Lung (tissue), 12 donors: ENCODE data around the gene PRKAR2A. TPM values are rescaled to one million over a fixed set of nuclear protein-coding genes. Genes with fewer than 3 reads are reported as not detected.

ENCODE experiments used
- ATAC-seq: fragments of 200-7000 bp; cut with Tn5 transposase; one replicate; pipeline ENCODE4 v1.9.1; 2020; ENCODE audit warnings: moderate number of reproducible peaks; ENCODE audit not compliant: insufficient read depth, low FRiP score
- DNase-seq, 3 donors: peaks; one replicate each; pipeline ENCODE4 v3.0.0-alpha.2; 2013 to 2017
- H3K27ac ChIP-seq, 2 donors: one replicate each; pipeline ENCODE4 v1.5.1; 2013; ENCODE audit warnings: mild to moderate bottlenecking in 2 of 2, moderate library complexity in 2 of 2, control low read depth in 1 of 2, inconsistent platforms in 1 of 2, low read depth in 1 of 2, low read length in 1 of 2
- H3K27me3 ChIP-seq, 3 donors: one replicate each; pipeline ENCODE4 v1.5.1; 2013; ENCODE audit warnings: low read length in 2 of 3; ENCODE audit not compliant: control insufficient read depth in 3 of 3, insufficient read depth in 3 of 3
- H3K36me3 ChIP-seq, 4 donors: one replicate each; pipeline ENCODE4 v1.5.1; 2013; ENCODE audit warnings: low read length in 4 of 4, mild to moderate bottlenecking in 1 of 4, moderate library complexity in 1 of 4; ENCODE audit not compliant: control insufficient read depth in 4 of 4, insufficient read depth in 4 of 4
- H3K4me1 ChIP-seq, 5 donors: one replicate each; pipeline ENCODE4 v1.5.1; 2013; ENCODE audit warnings: low read length in 5 of 5, mild to moderate bottlenecking in 2 of 5, moderate library complexity in 1 of 5; ENCODE audit not compliant: control insufficient read depth in 5 of 5, insufficient read depth in 5 of 5
- H3K4me3 ChIP-seq: one replicate; pipeline ENCODE4 v1.5.1; 2013; ENCODE audit warnings: mild to moderate bottlenecking, control low read depth, moderate library complexity
- H3K9ac ChIP-seq, 2 donors: one replicate each; pipeline ENCODE4 v1.5.1; 2013; ENCODE audit warnings: low read length in 2 of 2, control low read depth in 1 of 2; ENCODE audit not compliant: insufficient read depth in 1 of 2
- H3K9me3 ChIP-seq, 4 donors: one replicate each; pipeline ENCODE4 v1.5.1; 2013; ENCODE audit warnings: low read length in 3 of 4, mild to moderate bottlenecking in 1 of 4, moderate library complexity in 1 of 4; ENCODE audit not compliant: control insufficient read depth in 4 of 4, insufficient read depth in 3 of 4
- WGBS, 2 donors: extraction: QIAGEN DNeasy Blood & Tissue Kit; methylation state at CpG; one replicate each; pipeline ENCODE4 v1.1.7; 2013; 5-methylcytosine and 5-hydroxymethylcytosine counted together
- polyA plus RNA-seq, 2 donors: library from polyadenylated mRNA; stranded (reverse); fragments of 200-250 nt; gene quantifications; one replicate each; pipeline ENCODE4 v1.2.1, GENCODE V29; 2013
- total RNA-seq, 2 donors: library from RNA; depleted of rRNA in 1 of 2; stranded (reverse); fragments of >200 nt in 1 of 2; gene quantifications; one replicate each; pipeline ENCODE4 v1.2.1, GENCODE V29; 2014 to 2021
- TF ChIP-seq, protein P1 (sequence below): IDR thresholded peaks from 2 replicates; pipeline ENCODE4 v1.5.1; 2012; ENCODE audit warnings: mild to moderate bottlenecking; ENCODE audit errors: control extremely low read depth, extremely low read depth
- donor health status: control.
- donor health status: control.
- donor health status: Bipolar disorder and iron deficiency.
- donor health status: healthy.
- donor health status: DM: yes; HTN: yes; CAD: no.

PRKAR2A gene
- total and polyA plus RNA-seq, 4 donors: 10.3 to 72.8 (median 20.4) TPM

DNA sequence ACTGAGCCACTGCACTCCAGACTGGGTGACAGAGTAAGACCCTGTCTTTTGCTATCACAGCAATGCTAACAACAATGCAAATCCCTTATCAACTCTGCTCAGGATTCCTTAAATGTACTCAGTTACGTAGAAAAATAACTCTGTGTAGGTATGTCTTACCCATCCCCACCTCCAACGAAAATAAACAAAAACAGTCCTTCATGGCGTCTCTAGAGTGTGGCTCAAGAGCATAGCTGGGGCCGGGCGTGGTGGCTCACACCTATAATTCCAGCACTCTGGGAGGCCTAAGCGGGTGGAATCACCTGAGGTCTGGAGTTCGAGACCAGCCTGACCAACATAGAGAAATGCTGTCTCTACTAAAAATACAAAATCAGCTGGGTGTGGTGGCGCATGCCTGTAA is 148.8 kb downstream of the PRKAR2A start:
- Histone ChIP-seq H3K4me3 (no peak overlapping the region), H3K9me3 (no peaks in the 10 kb centered on the region), H3K27me3 (no peaks in the 10 kb centered on the region), H3K4me1 (peaks cover 0 to 15% (median 9%) of the 10 kb centered on the region in 5 donors), H3K9ac (no peak overlapping the region), H3K36me3 (peaks cover 4 to 36% (median 25%) of the 10 kb centered on the region in 4 donors), H3K27ac (no peak overlapping the region)
- WGBS, 2 donors: 85 to 94% methylated on average over 8 of the region's 8 CpGs
- no peak for DNase-seq
- ATAC-seq: no peak
- TF ChIP-seq, protein P1, sequence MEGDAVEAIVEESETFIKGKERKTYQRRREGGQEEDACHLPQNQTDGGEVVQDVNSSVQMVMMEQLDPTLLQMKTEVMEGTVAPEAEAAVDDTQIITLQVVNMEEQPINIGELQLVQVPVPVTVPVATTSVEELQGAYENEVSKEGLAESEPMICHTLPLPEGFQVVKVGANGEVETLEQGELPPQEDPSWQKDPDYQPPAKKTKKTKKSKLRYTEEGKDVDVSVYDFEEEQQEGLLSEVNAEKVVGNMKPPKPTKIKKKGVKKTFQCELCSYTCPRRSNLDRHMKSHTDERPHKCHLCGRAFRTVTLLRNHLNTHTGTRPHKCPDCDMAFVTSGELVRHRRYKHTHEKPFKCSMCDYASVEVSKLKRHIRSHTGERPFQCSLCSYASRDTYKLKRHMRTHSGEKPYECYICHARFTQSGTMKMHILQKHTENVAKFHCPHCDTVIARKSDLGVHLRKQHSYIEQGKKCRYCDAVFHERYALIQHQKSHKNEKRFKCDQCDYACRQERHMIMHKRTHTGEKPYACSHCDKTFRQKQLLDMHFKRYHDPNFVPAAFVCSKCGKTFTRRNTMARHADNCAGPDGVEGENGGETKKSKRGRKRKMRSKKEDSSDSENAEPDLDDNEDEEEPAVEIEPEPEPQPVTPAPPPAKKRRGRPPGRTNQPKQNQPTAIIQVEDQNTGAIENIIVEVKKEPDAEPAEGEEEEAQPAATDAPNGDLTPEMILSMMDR: no peak

DNA sequence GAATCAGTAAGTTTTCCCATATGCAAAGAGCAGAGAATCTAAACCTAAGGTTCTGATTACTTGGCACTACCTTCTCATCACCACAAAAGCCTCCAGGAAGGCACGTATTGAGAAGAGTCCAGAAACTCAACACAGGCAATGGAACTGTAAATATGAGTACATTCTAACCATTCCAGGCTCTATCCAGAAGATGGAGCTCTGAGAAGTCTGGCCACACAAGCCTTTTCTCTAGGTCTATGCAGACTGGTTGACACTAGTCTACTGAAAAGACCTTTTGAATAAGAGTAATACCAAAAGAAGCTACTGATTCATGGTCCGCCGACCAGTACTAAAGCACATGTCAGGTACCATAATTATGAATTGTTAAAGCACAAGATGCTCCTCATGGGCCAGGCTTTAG is 149.7 kb downstream of the PRKAR2A start:
- Histone ChIP-seq H3K36me3 (peaks cover 6 to 45% (median 34%) of the 10 kb centered on the region in 4 donors), H3K27ac (no peak overlapping the region), H3K9me3 (no peaks in the 10 kb centered on the region), H3K4me1 (peaks cover 0 to 15% (median 9%) of the 10 kb centered on the region in 5 donors), H3K27me3 (no peaks in the 10 kb centered on the region), H3K4me3 (no peak overlapping the region), H3K9ac (no peak overlapping the region)
- TF ChIP-seq, protein P1: no peak
- DNase-seq: no peak
- WGBS, 2 donors: 88 to 94% methylated on average over 3 of the region's 3 CpGs
- ATAC-seq: no peak

DNA sequence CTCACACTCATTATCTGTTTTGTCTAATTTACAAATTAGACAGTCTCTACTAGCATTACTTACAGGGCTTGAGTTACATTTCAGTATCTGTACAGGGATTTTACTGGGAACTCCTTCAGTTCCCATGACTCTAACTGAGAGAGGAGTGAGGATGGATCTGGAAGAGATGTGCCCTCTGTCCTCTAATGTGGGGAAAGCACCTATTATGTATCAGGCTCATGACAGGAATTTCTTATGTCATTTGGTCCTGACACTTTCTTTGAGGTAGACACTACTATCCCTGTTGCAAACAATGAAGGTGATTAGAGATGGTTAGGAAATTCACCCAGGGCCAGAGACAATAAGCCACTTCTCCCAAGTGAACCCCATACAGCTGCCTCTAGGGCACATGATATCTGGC is 151.1 kb downstream of the PRKAR2A start:
- no peak for ATAC-seq
- no peaks in the 10 kb centered on the region for H3K27me3 ChIP-seq
- TF ChIP-seq, protein P1: no peak
- no peak overlapping the region for H3K4me3 ChIP-seq
- peaks cover 0 to 15% (median 11%) of the 10 kb centered on the region in 5 donors for H3K4me1 ChIP-seq
- H3K36me3 ChIP-seq: peaks cover 14 to 45% (median 39%) of the 10 kb centered on the region in 4 donors
- no peaks in the 10 kb centered on the region for H3K9me3 ChIP-seq
- no peak for DNase-seq
- no peak overlapping the region for H3K9ac ChIP-seq
- no peak overlapping the region for H3K27ac ChIP-seq

Other genes with a start within 250 kb of the PRKAR2A start
- 100 to 1,000 TPM in 1 of 2 donors, 10 to 100 TPM in 1; 98.5 to 188 TPM for gene UQCRC1, start 238.2 kb downstream of the PRKAR2A start, total RNA-seq
- gene UQCRC1, start 238.2 kb downstream of the PRKAR2A start, polyA plus RNA-seq: 100 to 1,000 TPM; 164 to 225 TPM
- not detected for gene TMEM89, start 226.1 kb downstream of the PRKAR2A start, total RNA-seq
- gene TMEM89, start 226.1 kb downstream of the PRKAR2A start, polyA plus RNA-seq: under 1 TPM in 1 of 2 donors, not detected in 1; 0.22 TPM
- gene SLC26A6, start 212.4 kb downstream of the PRKAR2A start, total RNA-seq: 10 to 100 TPM; 14.6 to 24.5 TPM
- gene SLC26A6, start 212.4 kb downstream of the PRKAR2A start, polyA plus RNA-seq: 10 to 100 TPM; 16.3 to 22.9 TPM
- gene CELSR3, start 185.0 kb downstream of the PRKAR2A start, total RNA-seq: 1 to 10 TPM; 1.7 to 2.0 TPM
- 1 to 10 TPM in 1 of 2 donors, under 1 TPM in 1; 0.71 to 1.2 TPM for gene CELSR3, start 185.0 kb downstream of the PRKAR2A start, polyA plus RNA-seq
- gene NCKIPSD, start 162.0 kb downstream of the PRKAR2A start, total RNA-seq: 10 to 100 TPM; 10.2 to 22.0 TPM
- 10 to 100 TPM in 1 of 2 donors, 1 to 10 TPM in 1; 9.0 to 13.0 TPM for gene NCKIPSD, start 162.0 kb downstream of the PRKAR2A start, polyA plus RNA-seq
- 100 to 1,000 TPM in 1 of 2 donors, 10 to 100 TPM in 1; 54.3 to 128 TPM for gene IP6K2, start 130.7 kb downstream of the PRKAR2A start, total RNA-seq
- gene IP6K2, start 130.7 kb downstream of the PRKAR2A start, polyA plus RNA-seq: 10 to 100 TPM; 55.2 to 67.6 TPM
- 10 to 100 TPM in 1 of 2 donors, 1 to 10 TPM in 1; 8.1 to 19.3 TPM for gene SLC25A20, start 51.0 kb upstream of the PRKAR2A start, total RNA-seq
- gene SLC25A20, start 51.0 kb upstream of the PRKAR2A start, polyA plus RNA-seq: 10 to 100 TPM; 12.1 to 17.1 TPM
- gene ARIH2, start 71.0 kb upstream of the PRKAR2A start, total RNA-seq: 10 to 100 TPM; 83.3 to 97.6 TPM
- 10 to 100 TPM; 33.1 to 47.9 TPM for gene ARIH2, start 71.0 kb upstream of the PRKAR2A start, polyA plus RNA-seq
- gene P4HTM, start 142.4 kb upstream of the PRKAR2A start, total RNA-seq: 10 to 100 TPM; 58.8 to 66.4 TPM
- 10 to 100 TPM; 36.0 to 36.2 TPM for gene P4HTM, start 142.4 kb upstream of the PRKAR2A start, polyA plus RNA-seq
- 100 to 1,000 TPM in 1 of 2 donors, 10 to 100 TPM in 1; 88.7 to 138 TPM for gene WDR6, start 159.5 kb upstream of the PRKAR2A start, total RNA-seq
- 100 to 1,000 TPM in 1 of 2 donors, 10 to 100 TPM in 1; 80.3 to 130 TPM for gene WDR6, start 159.5 kb upstream of the PRKAR2A start, polyA plus RNA-seq
- 10 to 100 TPM; 37.7 to 39.5 TPM for gene DALRD3, start 170.7 kb upstream of the PRKAR2A start, total RNA-seq
- gene DALRD3, start 170.7 kb upstream of the PRKAR2A start, polyA plus RNA-seq: 10 to 100 TPM; 24.3 to 28.8 TPM
- 100 to 1,000 TPM in 1 of 2 donors, 10 to 100 TPM in 1; 49.9 to 115 TPM for gene NDUFAF3, start 174.2 kb upstream of the PRKAR2A start, total RNA-seq
- gene NDUFAF3, start 174.2 kb upstream of the PRKAR2A start, polyA plus RNA-seq: 100 to 1,000 TPM; 105 to 143 TPM
- 100 to 1,000 TPM; 166 to 216 TPM for gene IMPDH2, start 181.5 kb upstream of the PRKAR2A start, total RNA-seq
- gene IMPDH2, start 181.5 kb upstream of the PRKAR2A start, polyA plus RNA-seq: 100 to 1,000 TPM; 129 to 154 TPM
- 10 to 100 TPM; 67.7 to 76.0 TPM for gene QRICH1, start 246.2 kb upstream of the PRKAR2A start, total RNA-seq
- gene QRICH1, start 246.2 kb upstream of the PRKAR2A start, polyA plus RNA-seq: 10 to 100 TPM; 35.1 to 38.2 TPM